ENCODE data around the gene OLFML2A. TPM values are rescaled to one million over a fixed set of nuclear protein-coding genes. Genes with fewer than 3 reads are reported as not detected.
"Not testable (repeated sequence)": the region's sequence is repeated elsewhere in the genome, so short reads cannot be mapped to it uniquely, and the experiment has no call there.

The OLFML2A gene
- 2.4 and 9.3 TPM in 2 replicates for total RNA-seq (2014; rRNA removed; shearing (Covaris generic))

DNA sequence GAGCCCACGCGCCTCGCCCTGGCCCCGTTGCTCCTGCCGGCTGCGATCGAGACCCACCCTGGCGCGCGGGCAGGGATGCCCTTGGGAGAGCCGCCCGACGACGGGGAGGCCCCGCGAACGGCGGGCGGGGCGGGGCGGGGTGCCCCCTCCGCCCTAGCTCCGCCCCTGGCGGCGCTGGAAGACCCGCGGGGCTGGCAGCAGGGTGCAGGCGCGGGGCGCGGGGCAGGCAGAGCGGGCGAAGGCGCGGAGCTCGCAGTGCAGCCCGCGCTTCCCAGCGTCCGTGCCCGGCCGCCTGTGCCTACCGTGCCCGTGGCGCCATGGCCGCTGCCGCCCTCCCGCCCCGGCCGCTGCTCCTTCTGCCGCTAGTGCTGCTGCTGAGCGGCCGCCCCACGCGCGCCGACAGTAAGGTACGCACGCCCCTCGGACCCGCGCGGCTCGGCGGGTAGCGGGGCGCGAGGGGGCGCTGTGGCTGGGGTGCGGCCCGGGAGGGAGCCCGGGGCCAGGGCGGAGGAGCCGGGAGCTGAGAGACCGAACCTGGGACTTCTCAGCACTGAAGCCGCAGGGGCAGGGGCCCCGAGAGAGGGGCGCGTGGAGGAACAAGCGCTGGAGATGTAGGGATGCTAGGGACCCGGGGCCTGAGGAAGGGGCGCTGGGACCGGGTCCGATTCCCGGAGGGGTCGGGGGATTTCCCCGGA is at the start of gene OLFML2A:
Gene OLFML2A (plus strand): TSS at position 180 of the 695 bp plus-strand sequence. CDS start 138 bp downstream, at position 318.
- DNase-seq (ENCODE audit: low read depth): peak; percentile 31

DNA sequence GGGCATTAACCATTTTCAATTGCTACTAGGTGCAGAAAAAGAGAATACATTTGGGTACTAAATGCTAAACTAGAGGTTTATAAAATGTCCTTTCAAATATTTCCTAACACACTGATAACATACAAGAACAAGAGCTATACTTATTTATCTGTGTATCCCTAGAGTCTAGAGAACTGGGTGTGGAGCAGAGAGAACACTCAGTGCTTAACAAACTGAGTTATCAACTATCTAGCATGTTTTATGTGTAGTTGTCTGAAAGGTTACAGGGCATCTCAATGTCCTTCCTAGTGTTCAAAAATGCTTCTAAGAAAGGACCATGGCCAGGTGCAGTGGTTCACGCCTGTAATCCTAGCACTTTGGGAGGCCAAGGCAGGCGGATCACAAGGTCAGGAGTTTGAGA is 46.2 kb upstream of the OLFML2A start:
- no peak for DNase-seq (ENCODE audit: low read depth)

- DNase-seq (ENCODE audit: low read depth): no peak
Observed at GRCh38 chr9:124733964-124734740, 42.8 kb upstream of the OLFML2A start.

- DNase-seq (ENCODE audit: low read depth): not testable (repeated sequence)
Observed at GRCh38 chr9:124734741-124735083, 42.2 kb upstream of the OLFML2A start.

DNA sequence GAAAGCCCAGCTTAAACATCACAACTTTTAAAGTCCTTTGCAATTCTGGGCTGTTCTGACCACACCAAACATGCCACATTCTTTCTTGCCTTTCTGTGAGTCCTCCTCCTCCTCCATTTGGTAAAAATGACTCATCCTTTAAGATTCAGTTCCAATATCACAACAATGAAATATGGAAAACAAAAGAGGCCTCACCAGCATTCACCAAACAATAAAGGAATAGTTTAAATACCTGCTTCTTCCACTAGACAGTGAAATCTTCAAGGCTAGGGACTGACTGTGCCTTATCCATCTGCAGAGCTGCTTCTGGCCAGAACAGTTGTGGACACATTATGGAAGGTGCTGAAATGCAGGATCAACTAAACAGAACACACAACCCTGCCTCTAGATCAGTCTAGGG is 41.8 kb upstream of the OLFML2A start:
- peak; percentile 80 for DNase-seq (ENCODE audit: low read depth)

- DNase-seq (ENCODE audit: low read depth): not testable (repeated sequence)
Observed at GRCh38 chr9:124738075-124738474, 38.9 kb upstream of the OLFML2A start.

DNA sequence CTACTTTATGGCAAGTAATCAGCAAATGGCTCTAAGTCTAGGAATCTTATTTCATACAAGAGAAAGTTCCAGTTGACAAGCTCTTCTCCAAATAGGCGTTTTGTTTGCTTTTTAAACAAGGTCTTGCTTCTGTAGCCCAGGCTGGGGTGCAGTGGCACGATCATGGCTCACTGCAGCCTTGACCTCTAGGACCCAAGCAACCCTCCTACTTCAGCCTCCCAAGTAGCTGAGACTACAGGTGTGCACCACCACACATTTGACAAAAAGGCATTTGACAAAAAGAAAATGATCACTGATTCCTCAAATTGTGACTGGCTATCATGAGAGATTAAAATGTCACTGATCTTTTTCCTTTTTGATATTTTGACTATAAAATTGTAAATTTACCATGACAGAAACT is 37.6 kb upstream of the OLFML2A start:
- no peak for DNase-seq (ENCODE audit: low read depth)

- no peak for DNase-seq (ENCODE audit: low read depth)
Observed at GRCh38 chr9:124741149-124741548, 35.8 kb upstream of the OLFML2A start.

- no peak for DNase-seq (ENCODE audit: low read depth)
Observed at GRCh38 chr9:124741662-124742061, 35.3 kb upstream of the OLFML2A start.

GRCh38 chr9:124742940-124743339 is 34.0 kb upstream of the OLFML2A start:
- no peak for DNase-seq (ENCODE audit: low read depth)

GRCh38 chr9:124743686-124744348 is 33.1 kb upstream of the OLFML2A start:
- DNase-seq (ENCODE audit: low read depth): peak; percentile 33

DNA sequence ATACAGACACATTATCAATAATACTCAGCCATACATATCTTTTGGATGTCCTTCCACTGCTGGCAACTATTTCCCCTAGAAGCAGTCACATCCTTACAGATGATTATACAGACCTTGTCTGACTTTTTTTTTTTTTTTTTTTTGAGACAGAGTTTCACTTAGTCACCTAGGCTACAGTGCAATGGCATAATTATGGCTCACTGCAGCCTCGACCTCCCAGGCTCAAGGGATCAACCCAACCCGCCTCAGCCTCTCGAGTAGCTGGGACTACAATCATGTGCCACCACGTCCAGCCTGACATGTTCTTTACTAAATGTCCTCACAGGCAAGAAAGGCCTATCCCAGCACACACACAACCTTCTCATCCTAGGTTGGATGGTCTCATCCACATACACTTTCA is 29.9 kb upstream of the OLFML2A start:
- peak; percentile 34 for DNase-seq (ENCODE audit: low read depth)

DNA sequence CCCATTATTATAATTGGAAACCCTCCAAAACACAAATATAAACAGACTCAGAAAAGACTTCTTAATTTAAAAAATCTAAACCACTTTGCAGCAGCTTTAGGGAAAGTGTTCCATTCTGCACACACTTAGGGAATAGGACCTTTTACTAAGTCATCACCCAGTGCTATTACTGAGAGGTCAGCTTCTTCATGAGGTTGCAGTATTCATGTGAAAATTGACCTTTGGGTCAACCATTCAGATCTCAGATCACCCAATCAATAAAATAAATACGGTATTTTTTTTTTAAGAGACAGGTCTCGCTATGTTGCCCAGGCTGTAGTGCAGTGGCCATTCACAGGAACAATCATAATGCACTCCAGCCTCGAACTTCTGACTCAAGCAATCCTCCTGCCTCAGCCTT is 27.6 kb upstream of the OLFML2A start:
- DNase-seq (ENCODE audit: low read depth): no peak

DNA sequence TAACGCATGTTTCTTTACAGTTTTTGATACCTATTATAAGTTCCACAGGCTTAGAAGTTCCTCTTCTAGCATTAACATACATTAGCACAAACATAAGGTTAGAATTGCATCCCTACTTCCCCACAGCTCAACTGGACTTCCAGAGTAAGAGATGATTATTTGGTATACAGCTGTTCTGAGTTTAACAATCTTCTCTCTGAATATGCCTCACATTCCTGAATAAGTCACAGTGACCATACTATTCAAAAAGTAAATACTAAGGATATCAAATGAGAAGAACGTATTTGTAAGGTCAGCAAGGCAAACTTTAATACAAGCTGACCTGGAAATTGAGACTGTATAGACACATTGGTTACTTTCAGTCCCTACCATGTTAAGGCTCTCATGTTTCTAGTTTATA is 27.2 kb upstream of the OLFML2A start:
- DNase-seq (ENCODE audit: low read depth): no peak

DNA sequence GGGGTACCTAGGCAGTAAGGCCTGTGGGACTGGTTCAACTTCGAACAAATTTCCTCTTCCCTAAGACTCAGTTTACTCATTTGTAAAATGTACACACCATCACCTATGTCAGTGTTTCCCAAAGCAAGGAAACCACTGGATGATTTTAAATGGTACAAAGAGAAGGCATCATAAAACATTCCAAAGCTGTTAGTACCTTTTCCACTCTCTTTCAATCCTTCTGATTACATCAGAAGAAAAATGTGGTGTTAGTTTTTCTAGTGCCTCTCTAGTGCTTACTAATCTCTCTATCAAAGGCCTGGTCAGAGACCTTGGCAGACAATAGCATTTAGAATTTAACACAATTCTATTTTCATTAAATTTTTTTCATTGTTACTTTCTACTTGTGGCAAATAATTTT is 24.0 kb upstream of the OLFML2A start:
- peak; percentile 84 for DNase-seq (ENCODE audit: low read depth)

- peak; percentile 35 for DNase-seq (ENCODE audit: low read depth)
Observed at GRCh38 chr9:124754289-124754688, 22.6 kb upstream of the OLFML2A start.

- no peak for DNase-seq (ENCODE audit: low read depth)
Observed at GRCh38 chr9:124755061-124755460, 21.9 kb upstream of the OLFML2A start.

DNA sequence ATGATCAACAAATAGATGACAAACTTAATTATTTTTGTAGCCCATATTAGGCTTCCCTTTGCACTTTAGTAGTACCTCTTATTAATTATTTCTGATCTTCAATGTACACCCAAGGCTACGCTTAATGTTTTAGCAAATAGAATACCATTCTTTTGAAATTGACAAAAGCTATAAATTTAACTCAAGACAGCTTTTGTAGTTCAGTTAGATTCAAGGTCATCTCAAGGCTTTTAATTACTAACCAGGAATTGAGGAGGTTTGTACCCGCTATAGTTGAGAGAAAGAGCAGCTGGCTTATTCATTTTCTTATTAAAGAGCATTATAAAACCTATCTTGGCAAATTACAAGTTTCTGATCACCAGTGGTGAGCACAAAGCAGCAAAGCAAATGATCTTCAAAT is 20.9 kb upstream of the OLFML2A start:
- DNase-seq (ENCODE audit: low read depth): no peak

- DNase-seq (ENCODE audit: low read depth): no peak
Observed at GRCh38 chr9:124757616-124758015, 19.3 kb upstream of the OLFML2A start.

GRCh38 chr9:124758061-124758460 is 18.9 kb upstream of the OLFML2A start:
- no peak for DNase-seq (ENCODE audit: low read depth)

DNA sequence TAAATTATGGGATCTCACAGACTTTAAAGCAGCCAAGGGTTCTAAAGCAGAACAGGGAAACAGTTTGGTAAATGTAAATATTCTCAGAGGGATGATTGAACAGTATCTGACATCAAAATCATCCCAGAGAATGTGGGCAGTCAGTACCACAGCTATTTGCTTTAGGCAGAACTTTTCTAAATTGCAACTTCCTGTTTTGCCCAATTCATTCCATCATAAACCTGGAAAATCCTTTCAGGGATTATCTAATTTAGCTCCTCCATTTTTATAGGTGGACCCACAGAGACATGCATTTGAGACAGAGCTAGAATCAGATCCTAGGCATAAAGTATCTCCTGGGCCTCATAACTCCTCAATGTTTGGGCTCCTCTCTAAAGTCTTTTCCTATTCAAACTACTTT is 18.2 kb upstream of the OLFML2A start:
- peak; percentile 63 for DNase-seq (ENCODE audit: low read depth)

DNA sequence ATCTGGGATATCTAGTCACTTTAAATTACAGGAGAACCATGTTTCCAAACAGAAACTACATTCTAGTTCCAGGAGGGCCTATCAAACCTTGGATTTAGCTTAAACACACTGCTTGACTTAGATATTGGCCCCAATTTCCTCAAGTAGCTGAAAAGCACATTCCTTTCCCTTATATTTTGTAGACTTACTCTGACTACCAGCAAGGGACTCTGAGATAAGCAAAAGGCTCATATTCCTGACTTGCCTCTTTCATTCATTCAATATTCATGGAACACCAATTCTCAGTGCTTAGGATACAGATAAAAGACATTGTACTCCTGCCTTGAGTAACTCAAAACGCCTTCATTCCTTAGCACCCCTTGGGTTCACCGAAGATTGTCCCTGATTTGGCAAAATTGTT is 17.6 kb upstream of the OLFML2A start:
- DNase-seq (ENCODE audit: low read depth): no peak

DNA sequence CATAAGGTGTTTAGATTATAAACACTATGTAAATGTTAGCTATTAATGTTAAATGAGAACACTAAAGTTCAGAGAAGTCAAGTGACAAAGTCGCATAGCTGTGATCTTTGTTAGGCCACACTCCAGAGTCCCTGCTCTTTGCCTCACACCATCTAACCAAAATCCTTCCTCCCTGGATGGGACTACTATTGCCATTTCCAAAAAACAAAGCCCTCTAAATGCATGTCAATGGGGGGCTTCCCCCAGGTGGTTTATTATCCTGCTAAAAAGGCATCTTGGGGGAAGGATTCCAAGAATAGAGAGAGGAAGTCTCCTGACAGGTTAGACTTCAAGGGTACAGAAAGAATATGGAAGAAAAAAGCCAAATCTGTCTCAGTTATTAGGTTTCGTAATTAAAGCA is 16.2 kb upstream of the OLFML2A start:
- no peak for DNase-seq (ENCODE audit: low read depth)

All from M059J (cell line).